K562 (cell line): Measurements from ENCODE around the gene WTAP. TPM values are rescaled to one million over a fixed set of nuclear protein-coding genes. Genes with fewer than 3 reads are reported as not detected.

Experiments used
- ARHGAP35 ChIP-seq: fragments of 450-650 bp; IDR thresholded peaks from 2 replicates; pipeline ENCODE4 v1.6.1; 2018; ENCODE audit not compliant: partially characterized antibody
- FOXP1 ChIP-seq: sonication (generic); formaldehyde crosslinking; IDR thresholded peaks from 2 replicates; pipeline ENCODE4 v1.8.0; 2022; ENCODE audit warnings: mild to moderate bottlenecking, missing genetic modification reagents
- NR2C2 ChIP-seq, 2 experiments: fragments of 200-800 bp in 1 of 2; sonication (Bioruptor generic) in 1 of 2; sonication (generic) in 1 of 2; formaldehyde crosslinking in 1 of 2; IDR thresholded peaks; 2 replicates each; pipeline versions ENCODE4 v1.6.1 to v1.8.0; 2016 to 2022; ENCODE audit warnings: mild to moderate bottlenecking in 1 of 2, missing compliant biosample characterization in 1 of 2, missing genetic modification characterization in 1 of 2, missing genetic modification reagents in 1 of 2
- PHF8 ChIP-seq: fragments of 200-600 bp; sonication (generic); IDR thresholded peaks from 2 replicates; pipeline ENCODE4 v1.6.1; 2012; ENCODE audit warnings: mixed run types, mild to moderate bottlenecking, inconsistent platforms, low read length, moderate library complexity, borderline replicate concordance
- TAF1 ChIP-seq: IDR thresholded peaks from 2 replicates; pipeline ENCODE4 v1.6.1; 2011; ENCODE audit warnings: mild to moderate bottlenecking, low read length, moderate library complexity; ENCODE audit not compliant: insufficient read depth, control insufficient read depth, severe bottlenecking; ENCODE audit errors: extremely low read depth
- TEAD1 ChIP-seq, 2 experiments: fragments of 450-650 bp in 1 of 2; sonication (generic) in 1 of 2; formaldehyde crosslinking; IDR thresholded peaks; 2 replicates each; pipeline versions ENCODE4 v1.4.0 to v1.8.0; 2020 to 2022; ENCODE audit warnings: mild to moderate bottlenecking in 2 of 2, missing genetic modification reagents in 1 of 2
- TRIM28 ChIP-seq: fragments of 450-650 bp; IDR thresholded peaks from 2 replicates; pipeline ENCODE4 v1.6.1; 2017
- ZFP1 ChIP-seq: fragments of 450-650 bp; formaldehyde crosslinking; IDR thresholded peaks from 2 replicates; pipeline ENCODE4 v1.4.0; 2020; ENCODE audit warnings: mild to moderate bottlenecking, mixed read lengths
- ZNF140 ChIP-seq: fragments of 250-450 bp; sonication (Bioruptor Pico); IDR thresholded peaks from 2 replicates; pipeline ENCODE4 v1.8.0; 2021; ENCODE audit warnings: moderate library complexity, mild to moderate bottlenecking, inconsistent platforms
- ZNF282 ChIP-seq: sonication (generic); formaldehyde crosslinking; IDR thresholded peaks from 2 replicates; pipeline ENCODE4 v1.8.1; 2023; ENCODE audit warnings: missing genetic modification reagents
- polyA plus RNA-seq, 8 experiments: library from polyadenylated mRNA; depleted of rRNA in 4 of 8; stranded (reverse) in 5 of 8; unstranded in 3 of 8; fragments of >200 nt; fragmentation: Nextera tagmentation in 2 of 8; fragmentation: Illumina TruSeq in 1 of 8; extraction: Ambion mirVana in 2 of 8; extraction: Trizol in 1 of 8; gene quantifications; 2 replicates each; pipeline versions ENCODE4 v1.2.1 to v1.2.3, GENCODE V29; 2011 to 2014; ENCODE audit warnings: inconsistent platforms in 1 of 8, missing spikeins in 1 of 8
- total RNA-seq, 7 experiments: library from RNA; depleted of rRNA in 6 of 7; stranded (reverse); fragments of >200 nt in 6 of 7; fragmentation: Illumina TruSeq in 2 of 7; extraction: Trizol in 2 of 7; gene quantifications; 2 replicates each; pipeline versions ENCODE4 v1.2.1 to v1.2.3, GENCODE V29; 2011 to 2021; ENCODE audit warnings: low replicate concordance in 1 of 7
- TF ChIP-seq, protein P1 (sequence below), 2 experiments: IDR thresholded peaks in 1 of 2; conservative IDR thresholded peaks in 1 of 2; 2 replicates each; pipeline ENCODE4 v1.6.1; 2016; ENCODE audit warnings: low read depth in 2 of 2, mild to moderate bottlenecking in 1 of 2, missing compliant biosample characterization in 1 of 2, missing genetic modification characterization in 1 of 2, moderate library complexity in 1 of 2
- TF ChIP-seq, protein P2 (sequence below): fragments of 250-450 bp; sonication (Bioruptor Pico); IDR thresholded peaks from 2 replicates; pipeline ENCODE4 v1.4.0; 2020; ENCODE audit warnings: mild to moderate bottlenecking, moderate library complexity, borderline replicate concordance
- TF ChIP-seq, protein P3 (sequence below): fragments of 250-450 bp; sonication (Bioruptor Pico); IDR thresholded peaks from 2 replicates; pipeline ENCODE4 v1.4.0; 2020; ENCODE audit warnings: borderline replicate concordance
- TF ChIP-seq, protein P4 (sequence below): fragments of 450-650 bp; IDR thresholded peaks from 2 replicates; pipeline ENCODE4 v1.6.1; 2014; ENCODE audit warnings: low read depth, mild to moderate bottlenecking, moderate library complexity, borderline replicate concordance

WTAP gene
- total and polyA plus RNA-seq, 9 of the 15 experiments (the other 6 are each of a cell fraction or from before 2014, with no cell fraction given) = 52.4 to 156 (median 110) TPM

DNA sequence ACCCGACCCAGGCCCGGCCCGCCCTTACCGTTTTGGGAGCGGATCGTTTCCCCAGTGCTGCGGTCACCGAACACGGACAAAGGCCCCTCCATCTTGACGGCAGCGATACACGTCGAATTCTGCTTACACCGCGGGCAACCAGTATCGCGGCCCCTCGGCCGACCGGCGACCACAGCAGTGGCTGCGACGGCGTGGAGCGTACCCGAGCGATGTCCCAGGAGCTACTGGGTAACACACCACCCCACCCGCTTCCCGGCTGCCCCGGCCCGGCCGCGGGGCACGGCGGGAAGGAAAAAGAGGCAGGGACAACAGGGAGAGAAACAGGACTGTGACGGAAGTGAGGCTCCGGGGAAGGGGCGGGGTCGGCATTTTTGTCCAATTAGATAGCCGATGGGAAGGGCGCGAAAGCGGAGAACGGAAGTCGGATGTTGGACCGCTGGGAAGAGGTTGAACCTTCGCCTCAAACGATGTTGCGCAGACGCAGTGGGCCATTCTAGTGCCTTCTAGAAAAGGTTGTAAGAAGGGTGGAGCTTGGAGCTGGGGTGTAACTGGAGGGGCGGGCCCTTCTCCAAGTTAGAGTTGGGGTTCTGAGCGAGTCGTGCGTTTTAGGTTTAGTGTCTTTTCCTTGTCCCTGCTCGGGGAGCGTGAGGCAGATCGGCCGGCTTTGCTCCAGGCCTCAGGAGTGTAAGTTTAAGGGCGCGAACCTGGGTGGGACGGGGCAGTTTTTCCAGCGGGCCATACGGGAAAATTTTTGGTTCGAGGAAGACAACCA, 62.3 kb downstream of the WTAP start, which contains the start of gene TCP1 (continued):
- peak; percentile 97 for TF ChIP-seq TAF1
- TF ChIP-seq ZNF282 (CRISPR knock-in tag) = no peak
- TF ChIP-seq, protein P1, sequence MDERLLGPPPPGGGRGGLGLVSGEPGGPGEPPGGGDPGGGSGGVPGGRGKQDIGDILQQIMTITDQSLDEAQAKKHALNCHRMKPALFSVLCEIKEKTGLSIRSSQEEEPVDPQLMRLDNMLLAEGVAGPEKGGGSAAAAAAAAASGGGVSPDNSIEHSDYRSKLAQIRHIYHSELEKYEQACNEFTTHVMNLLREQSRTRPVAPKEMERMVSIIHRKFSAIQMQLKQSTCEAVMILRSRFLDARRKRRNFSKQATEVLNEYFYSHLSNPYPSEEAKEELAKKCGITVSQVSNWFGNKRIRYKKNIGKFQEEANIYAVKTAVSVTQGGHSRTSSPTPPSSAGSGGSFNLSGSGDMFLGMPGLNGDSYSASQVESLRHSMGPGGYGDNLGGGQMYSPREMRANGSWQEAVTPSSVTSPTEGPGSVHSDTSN (CRISPR knock-in tag; IDR thresholded peaks at IDR 0.05; ENCODE audit: low read depth) = no peak
- TF ChIP-seq, protein P1 (tag; conservative IDR thresholded peaks at IDR 0.05; ENCODE audit: low read depth) = no peak
- peak; percentile 86 for TF ChIP-seq FOXP1 (CRISPR knock-in tag)
- no peak for TF ChIP-seq ZNF140 (CRISPR knock-in tag)
- TF ChIP-seq ARHGAP35 = no peak
- TF ChIP-seq TEAD1 (CRISPR knock-in tag; IDR thresholded peaks at IDR 0.05) = peak; percentile 17 to 85; a peak in 2 of 4 replicates
- peak; percentile 91 for TF ChIP-seq PHF8
- TF ChIP-seq TRIM28 = peak; percentile 50; the same call in 1 of the 2 replicates
- peak; percentile 23; the same call in 1 of the 2 replicates for TF ChIP-seq NR2C2 (CRISPR knock-in tag; IDR thresholded peaks at IDR 0.05)
- no peak for TF ChIP-seq NR2C2 (tag; IDR thresholded peaks at IDR 0.05)
- TF ChIP-seq, protein P2, sequence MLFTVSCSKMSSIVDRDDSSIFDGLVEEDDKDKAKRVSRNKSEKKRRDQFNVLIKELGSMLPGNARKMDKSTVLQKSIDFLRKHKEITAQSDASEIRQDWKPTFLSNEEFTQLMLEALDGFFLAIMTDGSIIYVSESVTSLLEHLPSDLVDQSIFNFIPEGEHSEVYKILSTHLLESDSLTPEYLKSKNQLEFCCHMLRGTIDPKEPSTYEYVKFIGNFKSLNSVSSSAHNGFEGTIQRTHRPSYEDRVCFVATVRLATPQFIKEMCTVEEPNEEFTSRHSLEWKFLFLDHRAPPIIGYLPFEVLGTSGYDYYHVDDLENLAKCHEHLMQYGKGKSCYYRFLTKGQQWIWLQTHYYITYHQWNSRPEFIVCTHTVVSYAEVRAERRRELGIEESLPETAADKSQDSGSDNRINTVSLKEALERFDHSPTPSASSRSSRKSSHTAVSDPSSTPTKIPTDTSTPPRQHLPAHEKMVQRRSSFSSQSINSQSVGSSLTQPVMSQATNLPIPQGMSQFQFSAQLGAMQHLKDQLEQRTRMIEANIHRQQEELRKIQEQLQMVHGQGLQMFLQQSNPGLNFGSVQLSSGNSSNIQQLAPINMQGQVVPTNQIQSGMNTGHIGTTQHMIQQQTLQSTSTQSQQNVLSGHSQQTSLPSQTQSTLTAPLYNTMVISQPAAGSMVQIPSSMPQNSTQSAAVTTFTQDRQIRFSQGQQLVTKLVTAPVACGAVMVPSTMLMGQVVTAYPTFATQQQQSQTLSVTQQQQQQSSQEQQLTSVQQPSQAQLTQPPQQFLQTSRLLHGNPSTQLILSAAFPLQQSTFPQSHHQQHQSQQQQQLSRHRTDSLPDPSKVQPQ = peak; percentile 73; the same call in 1 of the 2 replicates
- TF ChIP-seq ZFP1 (CRISPR knock-in tag) = peak; percentile 68
- TF ChIP-seq, protein P3, sequence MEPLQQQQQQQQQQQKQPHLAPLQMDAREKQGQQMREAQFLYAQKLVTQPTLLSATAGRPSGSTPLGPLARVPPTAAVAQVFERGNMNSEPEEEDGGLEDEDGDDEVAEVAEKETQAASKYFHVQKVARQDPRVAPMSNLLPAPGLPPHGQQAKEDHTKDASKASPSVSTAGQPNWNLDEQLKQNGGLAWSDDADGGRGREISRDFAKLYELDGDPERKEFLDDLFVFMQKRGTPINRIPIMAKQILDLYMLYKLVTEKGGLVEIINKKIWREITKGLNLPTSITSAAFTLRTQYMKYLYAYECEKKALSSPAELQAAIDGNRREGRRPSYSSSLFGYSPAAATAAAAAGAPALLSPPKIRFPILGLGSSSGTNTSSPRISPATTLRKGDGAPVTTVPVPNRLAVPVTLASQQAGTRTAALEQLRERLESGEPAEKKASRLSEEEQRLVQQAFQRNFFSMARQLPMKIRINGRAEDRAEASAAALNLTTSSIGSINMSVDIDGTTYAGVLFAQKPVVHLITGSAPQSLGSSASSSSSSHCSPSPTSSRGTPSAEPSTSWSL = 0 out of 2 replicates have a peak, but pooled peaks have one; percentile 59
- TF ChIP-seq, protein P4, sequence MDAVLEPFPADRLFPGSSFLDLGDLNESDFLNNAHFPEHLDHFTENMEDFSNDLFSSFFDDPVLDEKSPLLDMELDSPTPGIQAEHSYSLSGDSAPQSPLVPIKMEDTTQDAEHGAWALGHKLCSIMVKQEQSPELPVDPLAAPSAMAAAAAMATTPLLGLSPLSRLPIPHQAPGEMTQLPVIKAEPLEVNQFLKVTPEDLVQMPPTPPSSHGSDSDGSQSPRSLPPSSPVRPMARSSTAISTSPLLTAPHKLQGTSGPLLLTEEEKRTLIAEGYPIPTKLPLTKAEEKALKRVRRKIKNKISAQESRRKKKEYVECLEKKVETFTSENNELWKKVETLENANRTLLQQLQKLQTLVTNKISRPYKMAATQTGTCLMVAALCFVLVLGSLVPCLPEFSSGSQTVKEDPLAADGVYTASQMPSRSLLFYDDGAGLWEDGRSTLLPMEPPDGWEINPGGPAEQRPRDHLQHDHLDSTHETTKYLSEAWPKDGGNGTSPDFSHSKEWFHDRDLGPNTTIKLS = peak; percentile 29; the same call in 1 of the 2 replicates
